ENCODE measurements around the gene TBC1D3B.
"Not testable (repeated sequence)": the region's sequence is repeated elsewhere in the genome, so short reads cannot be mapped to it uniquely, and the experiment has no call there.

The TBC1D3B gene

DNA sequence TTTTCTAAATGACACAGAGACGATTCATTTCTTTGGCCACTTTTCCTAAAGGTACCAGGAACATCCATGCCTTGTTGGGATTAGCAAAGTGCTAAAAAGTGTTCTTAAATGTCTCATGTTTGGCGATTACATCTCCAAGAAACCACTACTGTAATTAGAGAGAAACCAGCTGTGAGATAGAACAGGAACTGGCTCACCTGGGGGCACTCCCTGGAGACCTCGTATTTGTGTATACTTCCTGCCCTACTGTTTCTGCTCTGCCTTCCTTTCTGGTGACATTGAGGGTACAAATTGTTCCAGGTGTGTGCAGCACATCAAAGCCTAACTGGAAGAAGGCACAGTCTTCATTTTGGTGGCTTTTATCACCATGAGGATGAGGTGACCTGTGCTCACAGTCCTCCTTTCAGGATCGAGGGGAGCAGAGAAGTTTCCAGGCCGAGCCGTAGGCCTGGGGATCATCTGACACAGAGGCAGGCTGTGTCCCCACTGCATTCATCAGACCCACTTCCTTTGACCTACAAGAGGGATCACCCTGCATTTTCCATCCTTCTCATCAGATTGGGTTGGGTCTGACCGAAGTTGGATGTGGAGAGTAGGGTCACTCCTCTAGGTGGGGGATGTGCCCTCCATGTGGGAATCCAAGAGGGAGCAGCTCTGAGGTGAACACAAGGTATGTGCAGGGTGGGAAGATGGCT is 49.1 kb downstream of the TBC1D3B start:
- no peak for DNase-seq

DNA sequence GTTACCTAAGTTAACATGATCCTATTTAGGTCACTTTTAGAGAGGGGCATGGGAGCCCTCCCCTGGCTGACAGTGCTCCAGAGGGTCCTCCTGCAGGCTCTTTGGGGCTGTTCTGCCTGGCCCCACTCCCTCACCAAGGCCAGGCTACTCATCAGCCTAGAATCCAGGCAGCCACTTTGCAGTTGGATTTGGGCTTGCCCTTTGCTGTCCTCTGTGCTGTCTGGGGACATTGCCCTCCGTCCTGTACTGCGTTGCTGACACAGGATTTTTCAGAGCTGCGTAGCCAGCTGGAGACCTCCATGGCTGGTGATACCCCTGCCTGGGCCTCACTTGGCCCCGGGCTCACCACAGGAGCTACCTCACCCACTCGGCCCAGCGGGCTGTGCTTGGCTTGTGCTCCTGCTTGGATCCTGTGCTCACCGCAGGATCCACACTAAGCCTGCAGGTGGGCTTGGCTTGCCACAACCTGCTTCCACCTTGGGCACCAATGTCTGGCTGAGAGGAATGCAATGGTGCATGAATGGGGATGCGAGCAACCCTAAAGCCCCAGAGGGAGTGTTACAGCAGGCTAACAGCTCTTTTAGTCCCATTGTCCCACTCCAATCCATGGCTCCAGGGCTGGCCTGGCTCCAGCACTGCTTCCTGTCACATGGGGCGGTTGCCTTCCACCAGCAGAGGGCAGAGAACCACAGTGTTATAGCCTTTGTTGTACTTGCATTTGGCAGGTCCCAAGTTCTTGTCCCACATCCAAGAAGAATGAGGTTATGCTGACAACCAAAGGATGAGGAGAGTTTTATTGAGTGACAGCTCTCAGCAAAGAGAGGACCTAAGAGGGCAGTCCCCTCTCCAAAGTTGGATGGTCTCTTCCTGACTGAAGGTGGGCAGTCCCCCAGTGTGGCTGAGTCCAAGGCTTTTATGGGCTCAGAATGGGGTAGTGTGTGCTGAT is 51.3 kb downstream of the TBC1D3B start:
- DNase-seq: no peak

DNA sequence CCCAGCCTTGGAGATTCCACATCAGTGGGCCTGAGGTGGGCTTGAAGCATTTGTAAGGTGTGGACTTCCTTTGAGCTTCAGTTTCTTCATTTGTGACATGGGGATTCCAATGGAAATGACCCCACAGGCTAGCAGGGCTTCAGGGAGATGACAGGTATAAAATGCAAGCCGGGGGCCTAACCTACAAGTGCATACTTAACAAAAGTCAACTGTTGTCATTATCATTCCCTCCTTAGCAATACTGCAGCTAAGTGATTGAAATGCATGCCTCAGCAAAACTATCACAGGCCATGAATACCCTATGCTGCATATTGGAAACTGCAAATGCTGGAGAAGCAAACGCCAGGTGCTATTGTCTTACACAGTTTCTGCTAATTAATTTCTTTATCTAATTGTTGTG is 53.0 kb downstream of the TBC1D3B start:
- no peak for DNase-seq

DNA sequence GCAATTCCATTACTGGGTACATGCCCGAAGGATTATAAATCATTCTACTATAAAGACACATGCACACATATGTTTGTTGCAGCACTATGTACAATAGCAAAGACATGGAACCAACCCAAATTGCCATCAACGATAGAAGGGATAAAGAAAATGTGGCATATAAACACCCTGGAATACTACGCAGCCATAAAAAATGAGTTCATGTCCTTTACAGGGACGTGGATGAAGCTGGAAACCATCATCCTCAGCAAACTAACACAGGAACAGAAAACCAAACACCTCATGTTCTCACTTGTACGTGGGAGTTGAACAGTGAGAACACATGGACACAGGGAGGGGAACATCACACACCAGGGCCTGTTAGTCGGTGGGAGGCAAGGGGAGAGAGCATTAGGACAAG is 55.3 kb downstream of the TBC1D3B start:
- DNase-seq: not testable (repeated sequence)

DNA sequence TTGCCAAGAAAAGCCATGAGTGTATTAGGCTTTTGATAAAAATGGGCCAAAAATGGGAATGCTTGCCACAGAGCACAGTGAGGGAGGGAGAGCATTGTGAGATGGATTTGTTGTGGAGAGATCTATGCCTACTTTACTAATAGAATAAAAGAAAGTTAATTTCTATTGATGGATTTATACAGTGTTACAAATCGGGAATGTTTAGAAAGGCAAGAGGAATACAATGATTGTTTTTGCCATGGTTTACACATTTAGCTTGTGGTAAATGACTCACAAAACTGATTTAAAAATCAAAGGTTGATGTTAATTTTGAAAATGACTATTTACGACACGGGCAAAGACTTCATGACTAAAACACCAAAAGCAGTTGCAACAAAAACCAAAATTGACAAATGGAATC is 56.2 kb downstream of the TBC1D3B start:
- no peak for DNase-seq

DNA sequence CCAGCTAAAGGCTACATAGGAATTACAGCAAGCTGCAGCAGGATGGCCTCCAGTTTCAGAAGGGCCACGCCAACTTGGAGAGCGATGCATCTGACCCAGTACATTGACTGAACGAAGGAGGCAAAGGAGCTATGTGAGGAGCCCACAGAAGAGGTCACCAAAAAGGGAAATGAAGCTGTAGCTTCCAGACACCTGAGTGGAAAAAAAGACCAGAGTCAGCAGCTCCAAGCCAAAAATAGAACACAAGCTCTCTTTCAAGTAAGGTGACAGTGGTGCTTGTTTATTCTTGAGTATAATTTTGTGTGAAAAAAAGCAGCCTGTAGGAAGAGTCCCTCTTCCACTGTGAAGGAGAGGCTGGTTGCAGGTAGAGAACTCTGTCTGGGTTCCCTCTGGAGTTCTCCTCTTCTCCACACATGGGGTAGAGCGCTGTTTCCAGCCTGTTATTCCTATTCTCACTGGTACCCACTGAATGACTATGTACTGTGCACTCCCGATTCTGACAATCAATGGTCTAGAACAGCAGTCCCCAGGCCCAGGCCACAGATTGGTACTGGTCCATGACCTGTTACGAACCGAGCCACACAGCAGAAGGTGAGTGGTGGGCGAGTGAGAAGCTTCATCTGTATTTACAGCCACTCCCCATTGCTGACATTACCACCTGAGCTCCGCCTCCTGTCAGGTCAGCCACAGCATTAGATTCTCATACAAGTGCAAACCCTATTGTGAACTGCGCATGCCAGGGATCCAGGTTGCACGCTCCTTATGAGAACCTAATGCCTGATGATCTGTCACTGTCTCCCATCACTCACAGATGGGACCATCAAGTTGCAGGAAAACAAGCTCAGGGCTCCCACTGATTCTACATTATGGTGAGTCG is 57.7 kb downstream of the TBC1D3B start:
- DNase-seq: no peak

DNA sequence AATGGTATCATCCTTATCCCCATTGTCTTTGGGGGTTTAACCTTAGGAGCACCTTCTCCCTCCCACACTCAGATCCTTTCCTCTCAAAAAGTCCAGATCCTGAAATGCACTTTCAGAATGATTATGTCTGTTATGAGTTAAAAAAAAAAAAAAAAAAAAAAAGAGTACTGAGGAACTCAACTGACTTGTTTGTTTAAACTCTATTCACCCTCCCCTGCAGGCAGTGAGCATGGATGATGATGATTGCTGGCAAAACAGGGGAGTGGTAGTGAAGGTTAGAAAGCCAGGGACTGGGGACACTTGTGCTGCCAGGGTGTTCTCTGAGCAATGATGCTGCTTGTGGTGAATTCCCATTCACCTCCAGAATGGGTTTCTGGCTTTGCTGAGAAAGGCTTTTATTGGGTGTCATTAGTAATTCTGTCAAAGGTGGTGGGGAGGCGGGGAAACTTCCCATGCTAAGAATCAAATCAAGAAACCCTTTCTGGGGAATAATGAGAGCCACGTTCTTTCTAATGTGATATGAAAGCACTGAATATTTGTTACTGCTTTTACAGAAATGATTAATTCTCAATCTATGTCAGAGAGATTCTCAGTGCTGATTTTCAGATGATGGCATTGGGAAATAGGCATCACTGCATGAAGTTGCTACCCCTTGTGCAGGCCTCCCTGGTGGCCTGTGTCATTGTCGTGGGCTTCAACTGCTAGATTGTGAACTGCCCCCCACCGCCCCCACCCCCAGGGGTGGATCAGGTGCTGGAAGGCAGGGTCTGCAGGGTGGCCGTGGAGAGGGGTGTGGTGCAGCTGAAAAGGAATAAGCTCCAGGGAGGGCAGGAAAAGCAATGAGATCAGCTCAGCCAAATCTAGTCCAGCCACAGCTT is 58.7 kb downstream of the TBC1D3B start:
- no peak for DNase-seq
